Amniotic stem cell (primary cell): ENCODE data around the gene APC2.

Experiments used
- DNase-seq: peaks from one replicate; lab custom pipeline; 2025; lab: John Stamatoyannopoulos, UW

Gene APC2

DNA sequence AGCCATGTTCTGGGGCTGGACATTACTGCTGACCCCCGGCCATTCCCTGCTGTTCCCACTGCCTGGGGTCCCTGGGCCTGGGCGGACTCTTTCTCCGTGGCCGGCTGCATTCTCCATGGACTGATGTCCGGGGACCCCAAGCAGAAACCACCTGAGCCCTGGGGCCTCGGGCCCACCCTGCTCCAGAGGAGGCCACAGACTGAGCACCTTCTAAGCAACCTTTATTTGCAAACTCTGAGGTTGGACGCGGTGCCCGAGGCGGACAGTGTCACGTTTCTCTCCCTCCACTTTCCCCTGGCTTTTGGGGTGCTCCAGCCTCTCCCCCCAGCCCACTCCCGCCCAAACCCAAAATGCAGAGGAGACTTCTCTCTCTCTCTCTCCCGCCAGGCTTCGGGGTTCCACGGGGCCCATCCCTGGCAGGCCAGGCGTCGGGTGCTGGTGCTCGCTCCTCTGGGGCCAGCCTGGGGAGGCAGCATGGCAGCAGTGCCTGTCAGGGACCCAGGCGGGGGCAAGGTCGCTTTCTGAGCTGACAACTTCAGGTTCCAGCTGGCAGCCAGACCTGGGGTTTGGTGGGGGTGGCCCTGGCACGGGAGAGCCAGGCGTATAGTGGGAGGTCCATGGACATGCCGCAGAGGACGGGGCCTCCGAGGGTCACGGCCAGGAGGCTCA, 31.4 kb downstream of the APC2 start:
- no peak for DNase-seq

DNA sequence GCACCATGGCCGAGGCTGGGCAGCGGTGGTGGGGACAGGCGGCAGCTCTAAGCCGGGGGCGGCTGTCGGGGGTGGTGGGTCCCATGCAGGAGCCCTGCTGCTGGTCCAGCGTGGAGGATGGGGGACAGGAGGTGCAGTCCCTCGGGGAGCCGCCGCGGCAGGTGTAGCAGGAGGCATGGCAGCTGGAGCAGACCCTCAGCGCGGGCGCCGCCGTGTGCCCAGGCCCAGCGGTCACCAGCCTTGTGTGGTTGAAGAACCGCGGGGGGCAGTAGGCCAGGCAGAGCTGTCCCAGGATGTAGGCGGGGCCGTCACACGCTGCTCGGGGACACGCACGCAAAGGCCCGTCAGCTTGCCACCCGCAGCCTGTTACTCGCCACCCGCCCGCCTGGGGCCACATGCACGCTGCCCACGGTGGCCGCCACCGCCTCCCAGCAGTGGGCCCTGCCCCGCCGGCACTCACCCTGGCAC, 32.0 kb downstream of the APC2 start:
- DNase-seq: no peak

DNA sequence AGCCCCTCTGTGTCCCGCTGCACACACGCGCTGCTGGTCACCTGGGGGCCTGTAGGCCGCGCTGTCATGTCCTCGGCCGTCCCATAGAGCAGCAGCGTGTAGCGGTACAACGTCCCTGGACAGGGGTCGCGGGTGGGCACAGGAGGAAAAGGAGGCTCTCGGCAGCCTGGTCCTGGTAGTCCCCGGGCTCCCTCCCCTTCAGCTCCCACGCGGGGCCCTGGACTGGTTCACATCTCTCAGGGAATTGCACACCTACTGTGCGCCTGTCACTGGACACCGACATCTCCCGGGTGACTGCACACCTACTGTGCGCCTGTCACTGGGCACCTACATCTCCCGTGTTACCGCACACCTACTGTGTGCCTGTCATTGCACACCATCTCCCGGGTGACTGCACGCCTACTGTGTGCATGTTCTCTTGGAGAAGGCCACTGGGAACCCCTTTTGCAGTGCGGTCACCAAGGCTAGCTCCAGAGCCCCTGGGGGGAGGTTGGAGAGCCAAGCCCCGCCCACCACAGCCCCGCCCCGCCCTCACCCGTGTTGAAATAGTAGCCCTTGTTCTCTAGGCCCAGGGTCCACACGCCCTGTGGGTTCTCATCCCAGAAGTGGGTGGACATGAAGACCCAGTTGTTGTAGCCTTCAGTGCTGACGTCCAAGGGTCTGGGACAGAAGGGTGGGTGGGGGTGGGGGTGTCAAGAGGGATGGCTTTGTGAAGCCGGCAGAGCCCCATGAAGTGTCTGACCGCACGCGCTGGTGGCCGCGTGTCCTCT, 32.6 kb downstream of the APC2 start:
- DNase-seq: no peak

DNA sequence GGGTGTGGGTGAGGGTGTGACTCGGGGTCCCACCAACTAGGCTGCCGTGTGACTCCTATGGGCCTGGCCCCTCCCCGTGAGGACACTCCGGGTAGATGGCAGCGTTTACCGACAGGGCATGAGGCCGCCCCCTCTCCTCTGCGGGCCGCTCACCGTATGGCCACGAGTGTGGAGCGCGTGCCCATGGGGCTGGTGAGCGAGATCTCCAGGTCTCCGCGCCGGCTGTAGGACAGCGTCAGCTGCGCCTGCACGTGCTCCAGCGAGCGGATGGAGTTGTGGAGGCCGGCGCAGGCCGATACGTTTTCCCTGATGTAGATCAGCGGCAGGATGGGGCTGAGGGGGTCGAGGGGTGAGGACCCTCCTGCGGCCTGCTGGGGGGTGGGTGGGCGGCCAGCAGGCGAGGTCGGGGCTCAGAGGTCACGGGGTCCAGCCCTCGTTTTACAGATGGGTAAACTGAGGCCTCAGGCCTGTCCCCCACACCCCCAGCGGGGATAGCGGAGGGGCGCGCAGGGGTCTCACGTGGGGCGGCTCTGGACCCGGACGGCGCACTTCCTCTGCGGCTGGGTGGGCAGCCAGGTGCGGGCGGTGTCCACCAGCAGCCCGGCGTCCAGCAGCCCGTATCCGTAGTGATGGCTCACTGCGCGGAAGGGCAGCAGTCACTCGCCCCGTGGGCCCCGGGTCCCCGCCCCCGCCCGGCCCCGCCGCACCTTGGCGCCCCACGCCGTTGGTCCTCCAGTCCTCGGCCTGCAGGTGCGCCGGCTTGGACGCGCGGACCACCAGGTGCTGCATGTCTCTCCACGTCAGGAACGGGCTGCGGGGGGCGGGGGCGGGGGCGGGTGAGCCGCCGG, 33.4 kb downstream of the APC2 start:
- no peak for DNase-seq

- no peak for DNase-seq
Observed at GRCh38 chr19:1483979-1484428, 34.1 kb downstream of the APC2 start.

DNA sequence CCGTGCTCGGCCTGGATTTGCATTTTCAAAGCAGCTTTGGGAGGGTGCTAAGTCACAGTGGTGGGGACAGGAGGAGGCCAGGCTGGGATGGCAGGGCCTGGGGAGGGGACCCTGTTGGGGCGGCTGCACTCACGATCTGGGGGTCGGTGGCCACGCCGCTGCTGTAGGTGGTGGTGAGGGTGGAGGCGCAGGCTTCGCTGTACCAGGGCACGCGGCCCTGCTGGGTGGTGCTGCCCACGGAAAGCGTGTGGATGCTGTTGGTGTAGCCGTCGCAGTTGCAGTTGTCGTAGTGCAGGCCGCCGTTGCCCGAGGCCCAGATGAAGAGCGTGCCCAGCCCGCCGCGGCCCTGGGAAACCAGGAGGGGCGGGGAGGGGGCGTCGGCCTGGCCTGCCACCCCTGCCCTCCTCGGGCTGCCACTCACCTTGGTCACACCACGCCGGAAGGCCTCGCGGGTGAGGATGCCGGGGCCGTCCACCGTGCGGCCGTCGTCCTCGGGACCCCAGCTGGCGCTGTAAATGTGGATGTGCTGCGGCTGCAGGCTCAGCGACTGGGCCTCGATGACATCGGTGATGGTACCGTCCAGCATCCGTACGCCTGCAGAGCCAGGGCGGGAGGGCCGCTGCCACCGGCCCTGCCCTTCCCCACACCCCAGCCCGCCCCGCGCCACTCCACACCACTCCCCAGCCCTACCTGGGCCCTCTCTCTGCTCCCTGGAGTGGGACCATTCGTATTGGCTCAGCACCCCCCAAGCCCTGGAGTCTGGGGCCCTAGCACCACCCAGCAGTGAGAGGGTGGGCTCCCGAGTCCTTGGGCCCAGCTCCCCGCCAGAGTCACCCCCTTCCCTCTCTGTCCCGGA, 37.0 kb downstream of the APC2 start:
- no peak for DNase-seq

GRCh38 chr19:1487576-1488281, 37.8 kb downstream of the APC2 start:
- DNase-seq: no peak

DNA sequence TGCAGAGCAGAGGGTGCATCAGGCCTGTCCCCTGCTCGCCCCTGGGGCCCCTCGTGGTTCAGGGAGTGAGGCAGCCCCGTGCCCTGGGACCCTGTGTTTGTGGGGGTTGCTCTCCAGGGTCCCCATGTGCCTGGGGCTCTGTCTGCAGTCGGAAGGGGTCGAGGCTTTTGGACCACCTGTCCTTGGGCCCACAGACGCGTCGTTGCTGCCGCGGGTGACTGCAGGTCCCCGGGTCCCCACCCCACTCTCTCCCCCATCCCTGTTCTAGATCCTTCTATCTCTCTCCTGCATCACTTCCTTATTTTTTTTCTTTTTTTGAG, 38.3 kb downstream of the APC2 start:
- DNase-seq: no peak

- DNase-seq: no peak
Observed at GRCh38 chr19:1489463-1490310, 39.8 kb downstream of the APC2 start.

DNA sequence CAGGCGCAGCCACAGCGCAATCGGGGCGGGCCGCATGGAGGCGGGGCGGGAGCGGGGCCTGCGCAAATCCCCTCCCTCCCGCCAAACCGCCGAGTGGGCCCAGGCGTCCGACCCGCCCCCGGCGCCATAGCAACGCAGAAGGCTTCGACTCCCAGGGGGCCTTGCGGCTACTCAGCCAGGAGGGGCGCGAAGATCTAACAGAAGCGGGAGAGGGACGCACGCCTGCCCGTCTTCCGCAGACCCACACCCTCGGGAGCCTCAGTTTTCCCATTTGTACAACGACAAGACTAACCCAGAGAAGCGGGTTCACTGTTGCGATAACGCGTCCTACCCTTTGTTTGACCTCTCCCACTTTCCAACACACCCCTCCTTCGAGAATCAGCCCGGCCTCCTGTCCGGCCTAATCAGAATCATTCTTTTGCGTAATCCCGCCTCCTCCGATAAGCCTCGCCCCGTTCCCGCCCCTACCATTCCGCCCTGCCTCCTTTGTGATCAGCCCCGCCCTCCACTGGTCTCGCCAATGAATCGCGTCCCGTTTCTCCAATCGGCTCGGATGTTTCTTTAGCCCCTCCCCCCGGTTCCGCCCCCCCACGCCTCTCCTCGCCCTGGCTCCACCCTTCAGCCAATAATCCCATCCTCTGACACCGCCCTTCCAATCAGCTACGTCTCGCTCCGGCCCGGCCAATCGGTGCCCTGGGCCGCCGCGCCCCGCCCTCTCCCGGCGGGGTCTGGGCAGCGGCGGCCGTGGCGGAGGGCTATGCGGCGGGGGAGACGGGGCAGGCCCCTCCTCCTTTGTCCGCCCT, 40.6 kb downstream of the APC2 start, which contains the start of gene PCSK4:
PCSK4 (minus strand) TSS at position 40 of the 803 bp plus-strand sequence; CDS start at position 36, 4 bp downstream.
- peak; percentile 97 for DNase-seq

DNA sequence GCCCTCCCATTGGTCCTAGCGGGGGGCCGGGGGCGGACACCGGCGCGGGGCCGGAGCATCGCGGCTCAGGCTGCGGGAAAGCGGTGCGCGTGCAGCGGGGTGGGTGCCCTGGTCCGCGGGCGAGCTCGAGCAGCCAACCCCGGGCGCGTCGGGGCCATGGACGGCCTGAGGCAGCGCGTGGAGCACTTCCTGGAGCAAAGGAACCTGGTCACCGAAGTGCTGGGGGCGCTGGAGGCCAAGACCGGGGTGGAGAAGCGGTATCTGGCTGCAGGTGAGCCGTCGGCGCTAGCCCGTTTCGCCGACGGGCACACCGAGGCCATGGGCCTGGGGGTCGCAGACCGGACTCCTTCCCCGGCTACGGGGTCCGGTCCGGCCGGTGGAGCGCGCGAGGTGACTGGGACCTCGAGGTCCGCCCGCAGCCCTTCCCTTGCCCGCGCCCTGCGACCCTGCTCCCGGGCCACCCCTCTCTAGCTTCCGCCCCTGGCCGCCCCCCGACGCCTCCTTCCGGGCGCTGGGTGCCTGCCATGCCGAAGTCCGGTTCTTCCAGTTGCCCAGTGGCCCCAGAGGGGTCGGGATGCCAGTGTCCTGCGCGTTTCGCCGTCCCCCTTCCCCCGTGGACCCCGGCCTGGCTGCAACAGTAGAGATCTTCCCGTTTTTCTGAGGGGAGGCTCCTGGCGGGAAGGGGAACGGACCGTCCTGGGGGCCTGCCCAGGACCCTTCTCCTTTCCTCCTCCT, 41.4 kb downstream of the APC2 start, which contains the start of gene REEP6:
REEP6 (plus strand) TSS at position 68 of the 735 bp plus-strand sequence; CDS start at position 157, 89 bp downstream.
- DNase-seq: no peak

DNA sequence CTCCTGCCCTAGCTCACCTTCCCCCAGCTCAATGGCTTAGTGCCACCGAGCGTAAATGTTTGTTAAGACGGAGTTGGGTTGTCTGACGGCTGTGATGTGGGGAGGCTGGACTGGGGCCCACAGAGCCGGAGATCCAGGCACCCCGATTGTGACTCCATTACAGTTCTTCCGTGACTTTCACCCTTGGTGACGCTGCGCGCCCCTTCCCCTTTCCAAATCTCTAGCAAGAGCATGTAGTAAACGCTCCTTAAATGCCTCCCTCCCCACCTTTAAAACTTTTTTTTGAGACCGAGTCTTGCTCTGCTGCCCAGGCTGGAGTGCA, 41.9 kb downstream of the APC2 start:
- no peak for DNase-seq

DNA sequence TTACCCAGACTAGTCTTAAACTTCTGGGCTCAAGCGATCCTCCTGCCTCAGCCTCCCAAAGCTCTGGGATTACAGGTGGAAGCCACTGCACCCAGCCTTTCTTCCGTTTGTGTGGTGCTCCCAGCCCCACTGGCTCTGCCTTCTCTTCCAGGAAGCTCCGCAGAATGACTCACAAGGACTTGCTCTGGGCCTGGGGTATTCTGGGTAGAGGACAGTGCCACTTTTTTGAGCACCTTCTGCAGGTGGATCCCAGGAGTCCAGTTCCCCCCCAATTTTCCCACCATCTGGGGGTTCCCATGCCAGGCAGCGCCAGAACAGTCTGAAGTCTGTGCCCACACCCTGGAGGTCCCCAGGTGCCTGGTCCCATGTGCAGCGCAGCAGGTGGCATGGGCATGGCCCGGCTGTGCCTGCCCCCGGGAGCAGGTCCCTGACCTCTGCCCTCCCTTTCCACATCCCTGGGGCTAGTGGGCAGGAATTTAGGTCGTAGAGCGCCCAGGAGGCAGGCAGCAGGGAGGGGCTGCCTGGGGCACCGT, 42.6 kb downstream of the APC2 start:
- no peak for DNase-seq

GRCh38 chr19:1494115-1494815, 44.3 kb downstream of the APC2 start:
- DNase-seq: no peak

DNA sequence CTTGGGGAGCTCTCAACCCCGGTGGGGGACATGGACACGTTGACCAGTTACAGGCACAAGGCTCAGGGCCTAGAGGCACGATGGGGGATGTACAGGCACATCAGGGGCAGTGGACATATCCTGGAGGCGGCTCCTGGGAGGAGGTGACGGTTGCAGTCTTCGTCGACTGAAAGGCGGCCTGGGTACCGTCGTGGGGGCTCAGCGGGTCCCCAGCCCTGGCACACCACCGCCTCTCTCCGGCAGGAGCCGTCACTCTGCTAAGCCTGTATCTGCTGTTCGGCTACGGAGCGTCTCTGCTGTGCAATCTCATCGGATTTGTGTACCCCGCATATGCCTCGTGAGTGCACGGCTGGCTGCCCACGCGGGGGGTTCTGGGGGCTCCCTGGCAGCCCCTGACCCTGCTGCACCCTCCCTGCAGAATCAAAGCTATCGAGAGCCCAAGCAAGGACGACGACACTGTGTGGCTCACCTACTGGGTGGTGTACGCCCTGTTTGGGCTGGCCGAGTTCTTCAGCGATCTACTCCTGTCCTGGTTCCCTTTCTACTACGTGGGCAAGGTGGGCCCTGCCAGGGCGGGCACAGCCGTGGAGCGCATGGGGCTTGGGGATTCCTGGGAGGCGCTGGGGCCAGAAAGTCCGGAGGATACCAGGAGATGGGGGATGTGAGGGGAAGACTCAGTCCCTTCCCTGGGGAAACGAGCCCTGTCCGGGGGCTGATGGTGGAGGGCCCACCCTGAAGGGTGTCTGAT, 45.3 kb downstream of the APC2 start:
- no peak for DNase-seq

DNA sequence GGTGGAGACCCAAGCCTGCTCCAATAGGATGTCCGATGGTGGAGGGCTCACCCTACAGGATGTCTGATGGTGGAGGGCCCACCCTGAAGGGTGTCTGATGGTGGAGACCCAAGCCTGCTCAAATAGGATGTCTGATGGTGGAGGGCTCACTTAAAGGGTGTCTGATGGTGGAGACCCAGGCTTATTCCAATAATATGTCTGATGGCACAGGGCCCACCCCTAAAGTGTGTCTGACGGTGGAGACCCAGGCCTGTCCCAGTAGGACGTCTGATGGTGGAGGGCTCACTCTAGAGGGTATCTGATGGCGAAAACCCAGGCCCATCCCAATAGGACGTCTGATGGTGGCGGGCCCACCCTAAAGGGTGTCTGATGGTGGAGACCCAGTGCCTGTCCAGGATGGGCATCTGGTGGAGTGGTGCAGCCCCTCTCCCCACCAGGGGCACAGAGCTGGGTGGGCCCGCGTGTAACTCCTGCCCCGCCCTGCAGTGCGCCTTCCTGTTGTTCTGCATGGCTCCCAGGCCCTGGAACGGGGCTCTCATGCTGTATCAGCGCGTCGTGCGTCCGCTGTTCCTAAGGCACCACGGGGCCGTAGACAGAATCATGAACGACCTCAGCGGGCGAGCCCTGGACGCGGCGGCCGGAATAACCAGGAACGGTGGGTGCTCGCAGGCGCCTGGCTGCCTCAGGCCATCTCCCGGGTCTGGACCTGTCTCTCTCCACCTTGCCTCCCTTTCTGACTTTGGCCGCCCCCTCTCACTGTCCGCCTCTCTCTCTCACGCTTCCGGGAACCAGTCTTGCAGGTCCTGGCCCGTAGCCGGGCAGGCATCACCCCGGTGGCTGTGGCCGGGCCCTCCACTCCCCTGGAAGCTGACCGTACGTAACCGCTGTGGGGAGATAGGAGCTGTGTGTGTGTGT, 46.1 kb downstream of the APC2 start:
- DNase-seq: no peak
